A549 (cell line): ENCODE results near the gene WDR5B. TPM values are rescaled to one million over a fixed set of nuclear protein-coding genes. Genes with fewer than 3 reads are reported as not detected.

Source experiments
- BCL3 ChIP-seq: fragments of >200 bp; sonication (Bioruptor Twin); formaldehyde crosslinking; IDR thresholded peaks from 3 replicates; pipeline ENCODE4 v1.6.1; 2016
- BHLHE40 ChIP-seq: IDR thresholded peaks from 2 replicates; pipeline ENCODE4 v1.6.1; 2012; ENCODE audit warnings: low read depth, low read length, inconsistent platforms
- CTCF ChIP-seq: fragments of >200 bp; sonication (Bioruptor Twin); formaldehyde crosslinking; IDR thresholded peaks from 3 replicates; pipeline ENCODE4 v1.5.1; 2016
- EP300 ChIP-seq, 2 experiments: fragments of >200 bp; sonication (Bioruptor Twin); formaldehyde crosslinking; IDR thresholded peaks; 2 replicates in 1 of 2; 3 replicates in 1 of 2; pipeline ENCODE4 v1.6.1; 2016 to 2017
- HDAC2 ChIP-seq: fragments of 200-600 bp; sonication (generic); IDR thresholded peaks from 2 replicates; pipeline ENCODE4 v1.6.1; 2016
- HEYL ChIP-seq: fragments of 250-450 bp; sonication (Bioruptor Pico); IDR thresholded peaks from 2 replicates; pipeline ENCODE4 v1.8.0; 2021; ENCODE audit warnings: mild to moderate bottlenecking, moderate library complexity
- HOXA7 ChIP-seq: fragments of 250-450 bp; sonication (Bioruptor Pico); IDR thresholded peaks from 2 replicates; pipeline ENCODE4 v1.5.0; 2020; ENCODE audit warnings: mild to moderate bottlenecking, moderate library complexity
- JUN ChIP-seq, 2 experiments: fragments of >200 bp; sonication (Bioruptor Twin); formaldehyde crosslinking; IDR thresholded peaks; 2 replicates in 1 of 2; 3 replicates in 1 of 2; pipeline ENCODE4 v1.6.1; 2016 to 2017
- MAX ChIP-seq: IDR thresholded peaks from 2 replicates; pipeline ENCODE4 v1.6.1; 2012
- PHF8 ChIP-seq: fragments of 200-600 bp; sonication (generic); IDR thresholded peaks from 2 replicates; pipeline ENCODE4 v1.6.1; 2016; ENCODE audit warnings: low read depth, mild to moderate bottlenecking, antibody characterized with exemption, moderate library complexity, borderline replicate concordance
- RNF2 ChIP-seq: fragments of 200-600 bp; sonication (generic); IDR thresholded peaks from 2 replicates; pipeline ENCODE4 v1.6.1; 2016; ENCODE audit warnings: low read depth, mild to moderate bottlenecking, antibody characterized with exemption, moderate library complexity, borderline replicate concordance
- SMC3 ChIP-seq: fragments of >200 bp; sonication (Bioruptor Twin); formaldehyde crosslinking; IDR thresholded peaks from 3 replicates; pipeline ENCODE4 v1.6.1; 2018; ENCODE audit warnings: inconsistent platforms
- ZNF302 ChIP-seq: fragments of 250-450 bp; sonication (Bioruptor Pico); IDR thresholded peaks from 2 replicates; pipeline ENCODE4 v1.9.0; 2021; ENCODE audit warnings: inconsistent platforms, mild to moderate bottlenecking, moderate library complexity
- polyA plus RNA-seq, 4 experiments: library from polyadenylated mRNA; depleted of rRNA in 3 of 4; stranded (reverse); fragments of >200 nt; fragmentation: RNase III in 1 of 4; extraction: RNeasy Plus Mini Kit Qiagen cat#74134 plus additional on column Dnase treatment in 1 of 4; gene quantifications; 2 replicates in 3 of 4; 3 replicates in 1 of 4; pipeline ENCODE4 v1.2.3, GENCODE V29; 2011 to 2017
- TF ChIP-seq, protein P1 (sequence below): fragments of 250-450 bp; sonication (Bioruptor Pico); IDR thresholded peaks from 2 replicates; pipeline ENCODE4 v1.5.0; 2021; ENCODE audit warnings: mild to moderate bottlenecking, moderate library complexity, borderline replicate concordance
- TF ChIP-seq, protein P2 (sequence below): fragments of 200-600 bp; sonication (generic); IDR thresholded peaks from 2 replicates; pipeline ENCODE4 v1.6.1; 2016; ENCODE audit warnings: antibody characterized with exemption, mild to moderate bottlenecking, moderate library complexity
- TF ChIP-seq, protein P3 (sequence below): fragments of 150-350 bp; IDR thresholded peaks from 2 replicates; pipeline ENCODE4 v1.6.1; 2014; ENCODE audit warnings: low read depth, mild to moderate bottlenecking, low read length
- TF ChIP-seq, protein P4 (sequence below): fragments of 450-650 bp; IDR thresholded peaks from 2 replicates; pipeline ENCODE4 v1.6.1; 2014; ENCODE audit warnings: antibody characterized with exemption

WDR5B gene
- polyA plus RNA-seq, 2 of the 4 experiments (the other 2 are of a cell fraction): 5.9 to 10.2 TPM

DNA sequence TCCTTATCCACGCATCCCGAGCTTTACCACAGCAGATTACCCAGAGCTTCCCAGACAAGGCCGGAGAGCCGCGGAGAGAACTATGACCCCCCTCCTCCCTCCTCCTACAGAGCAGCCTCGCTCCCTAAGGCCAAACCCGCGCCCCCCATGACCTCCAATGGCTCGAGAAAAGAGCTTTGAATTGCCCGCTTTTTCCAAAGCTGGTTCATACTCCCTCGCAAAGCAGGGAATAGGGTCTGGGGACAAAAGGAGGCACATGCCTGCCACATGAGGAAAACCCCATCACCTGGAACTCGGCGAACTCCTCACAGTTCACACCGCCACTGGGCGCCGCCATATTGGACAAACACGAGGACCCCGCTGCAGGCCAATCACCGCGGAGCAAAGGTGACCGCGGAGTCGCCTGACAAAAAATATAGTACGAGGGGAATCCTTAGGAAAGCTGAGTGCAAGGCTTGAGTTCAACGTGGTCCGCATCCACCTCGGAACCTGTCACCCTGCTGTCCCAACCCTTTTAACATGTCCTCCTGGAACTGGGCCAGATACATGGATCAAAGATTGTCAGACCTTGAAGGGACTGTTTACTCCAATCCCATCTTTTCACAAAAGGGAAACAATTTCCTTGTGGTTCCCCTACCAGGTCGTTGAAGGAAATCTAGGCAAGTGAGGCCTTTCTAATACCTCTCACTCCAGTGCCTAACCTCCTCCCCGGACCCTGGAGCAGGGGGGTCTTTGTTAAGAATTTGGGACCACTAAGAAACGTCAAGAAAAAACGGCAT lies 32.8 kb downstream of the WDR5B start, which contains the start of gene MIX23 (continued):
- TF ChIP-seq SMC3 (no peak), CTCF (no peak), PHF8 (peak; percentile 89; the same call in 1 of the 2 replicates), BHLHE40 (no peak), HDAC2 (peak; percentile 87), HOXA7 (no peak), RNF2 (no peak), HEYL (no peak), MAX (peak; percentile 83), JUN (IDR thresholded peaks at IDR 0.05) (peak; percentile 47 to 84; a peak in 3 of 5 replicates), ZNF302 (no peak), EP300 (IDR thresholded peaks at IDR 0.05) (no peak), BCL3 (peak; percentile 43; the same call in 2 of the 3 replicates)
- TF ChIP-seq, protein P1, sequence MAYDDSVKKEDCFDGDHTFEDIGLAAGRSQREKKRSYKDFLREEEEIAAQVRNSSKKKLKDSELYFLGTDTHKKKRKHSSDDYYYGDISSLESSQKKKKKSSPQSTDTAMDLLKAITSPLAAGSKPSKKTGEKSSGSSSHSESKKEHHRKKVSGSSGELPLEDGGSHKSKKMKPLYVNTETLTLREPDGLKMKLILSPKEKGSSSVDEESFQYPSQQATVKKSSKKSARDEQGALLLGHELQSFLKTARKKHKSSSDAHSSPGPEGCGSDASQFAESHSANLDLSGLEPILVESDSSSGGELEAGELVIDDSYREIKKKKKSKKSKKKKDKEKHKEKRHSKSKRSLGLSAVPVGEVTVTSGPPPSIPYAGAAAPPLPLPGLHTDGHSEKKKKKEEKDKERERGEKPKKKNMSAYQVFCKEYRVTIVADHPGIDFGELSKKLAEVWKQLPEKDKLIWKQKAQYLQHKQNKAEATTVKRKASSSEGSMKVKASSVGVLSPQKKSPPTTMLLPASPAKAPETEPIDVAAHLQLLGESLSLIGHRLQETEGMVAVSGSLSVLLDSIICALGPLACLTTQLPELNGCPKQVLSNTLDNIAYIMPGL (CRISPR knock-in tag): no peak
- TF ChIP-seq, protein P2, sequence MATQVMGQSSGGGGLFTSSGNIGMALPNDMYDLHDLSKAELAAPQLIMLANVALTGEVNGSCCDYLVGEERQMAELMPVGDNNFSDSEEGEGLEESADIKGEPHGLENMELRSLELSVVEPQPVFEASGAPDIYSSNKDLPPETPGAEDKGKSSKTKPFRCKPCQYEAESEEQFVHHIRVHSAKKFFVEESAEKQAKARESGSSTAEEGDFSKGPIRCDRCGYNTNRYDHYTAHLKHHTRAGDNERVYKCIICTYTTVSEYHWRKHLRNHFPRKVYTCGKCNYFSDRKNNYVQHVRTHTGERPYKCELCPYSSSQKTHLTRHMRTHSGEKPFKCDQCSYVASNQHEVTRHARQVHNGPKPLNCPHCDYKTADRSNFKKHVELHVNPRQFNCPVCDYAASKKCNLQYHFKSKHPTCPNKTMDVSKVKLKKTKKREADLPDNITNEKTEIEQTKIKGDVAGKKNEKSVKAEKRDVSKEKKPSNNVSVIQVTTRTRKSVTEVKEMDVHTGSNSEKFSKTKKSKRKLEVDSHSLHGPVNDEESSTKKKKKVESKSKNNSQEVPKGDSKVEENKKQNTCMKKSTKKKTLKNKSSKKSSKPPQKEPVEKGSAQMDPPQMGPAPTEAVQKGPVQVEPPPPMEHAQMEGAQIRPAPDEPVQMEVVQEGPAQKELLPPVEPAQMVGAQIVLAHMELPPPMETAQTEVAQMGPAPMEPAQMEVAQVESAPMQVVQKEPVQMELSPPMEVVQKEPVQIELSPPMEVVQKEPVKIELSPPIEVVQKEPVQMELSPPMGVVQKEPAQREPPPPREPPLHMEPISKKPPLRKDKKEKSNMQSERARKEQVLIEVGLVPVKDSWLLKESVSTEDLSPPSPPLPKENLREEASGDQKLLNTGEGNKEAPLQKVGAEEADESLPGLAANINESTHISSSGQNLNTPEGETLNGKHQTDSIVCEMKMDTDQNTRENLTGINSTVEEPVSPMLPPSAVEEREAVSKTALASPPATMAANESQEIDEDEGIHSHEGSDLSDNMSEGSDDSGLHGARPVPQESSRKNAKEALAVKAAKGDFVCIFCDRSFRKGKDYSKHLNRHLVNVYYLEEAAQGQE: no peak
- TF ChIP-seq, protein P3, sequence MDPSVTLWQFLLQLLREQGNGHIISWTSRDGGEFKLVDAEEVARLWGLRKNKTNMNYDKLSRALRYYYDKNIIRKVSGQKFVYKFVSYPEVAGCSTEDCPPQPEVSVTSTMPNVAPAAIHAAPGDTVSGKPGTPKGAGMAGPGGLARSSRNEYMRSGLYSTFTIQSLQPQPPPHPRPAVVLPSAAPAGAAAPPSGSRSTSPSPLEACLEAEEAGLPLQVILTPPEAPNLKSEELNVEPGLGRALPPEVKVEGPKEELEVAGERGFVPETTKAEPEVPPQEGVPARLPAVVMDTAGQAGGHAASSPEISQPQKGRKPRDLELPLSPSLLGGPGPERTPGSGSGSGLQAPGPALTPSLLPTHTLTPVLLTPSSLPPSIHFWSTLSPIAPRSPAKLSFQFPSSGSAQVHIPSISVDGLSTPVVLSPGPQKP: no peak
- TF ChIP-seq, protein P4, sequence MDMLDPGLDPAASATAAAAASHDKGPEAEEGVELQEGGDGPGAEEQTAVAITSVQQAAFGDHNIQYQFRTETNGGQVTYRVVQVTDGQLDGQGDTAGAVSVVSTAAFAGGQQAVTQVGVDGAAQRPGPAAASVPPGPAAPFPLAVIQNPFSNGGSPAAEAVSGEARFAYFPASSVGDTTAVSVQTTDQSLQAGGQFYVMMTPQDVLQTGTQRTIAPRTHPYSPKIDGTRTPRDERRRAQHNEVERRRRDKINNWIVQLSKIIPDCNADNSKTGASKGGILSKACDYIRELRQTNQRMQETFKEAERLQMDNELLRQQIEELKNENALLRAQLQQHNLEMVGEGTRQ: 0 out of 2 replicates have a peak, but pooled peaks have one; percentile 19
